ENCODE data around the gene TMEM178B.

TMEM178B gene

DNA sequence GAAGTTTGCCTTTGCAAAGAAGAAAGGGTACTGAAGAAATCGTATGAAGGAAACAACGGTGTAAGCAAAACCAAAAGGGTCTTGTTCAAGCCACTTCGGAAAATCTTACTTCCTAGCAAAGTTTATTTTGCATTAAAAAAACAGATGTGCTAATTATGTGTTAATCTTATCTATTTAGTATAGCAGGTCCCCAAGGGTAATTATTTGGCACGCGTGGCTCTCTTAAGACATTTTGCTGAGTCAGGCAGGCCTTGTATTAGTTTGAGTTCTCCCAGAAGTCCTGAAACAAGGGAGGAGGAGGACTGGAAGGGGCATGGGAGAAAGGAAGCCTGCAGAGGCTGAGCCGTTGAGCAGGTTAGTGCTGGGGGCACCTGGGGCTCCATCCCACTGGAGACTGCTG is 44.9 kb downstream of the TMEM178B start:
- TF ChIP-seq FOXP2 (optimal IDR thresholded peaks at IDR 0.05; ENCODE audit: borderline replicate concordance, extremely low read depth, extremely low read length, insufficient read depth) (no peak), POLR2AphosphoS5 (IDR thresholded peaks at IDR 0.05; ENCODE audit: low read depth, low read length) (no peak), TAF1 (IDR thresholded peaks at IDR 0.05; ENCODE audit: borderline replicate concordance, insufficient read depth, low read length) (no peak), SIN3A (IDR thresholded peaks at IDR 0.05; ENCODE audit: borderline replicate concordance, insufficient read depth, low read length) (no peak)
- TF ChIP-seq, protein P1, sequence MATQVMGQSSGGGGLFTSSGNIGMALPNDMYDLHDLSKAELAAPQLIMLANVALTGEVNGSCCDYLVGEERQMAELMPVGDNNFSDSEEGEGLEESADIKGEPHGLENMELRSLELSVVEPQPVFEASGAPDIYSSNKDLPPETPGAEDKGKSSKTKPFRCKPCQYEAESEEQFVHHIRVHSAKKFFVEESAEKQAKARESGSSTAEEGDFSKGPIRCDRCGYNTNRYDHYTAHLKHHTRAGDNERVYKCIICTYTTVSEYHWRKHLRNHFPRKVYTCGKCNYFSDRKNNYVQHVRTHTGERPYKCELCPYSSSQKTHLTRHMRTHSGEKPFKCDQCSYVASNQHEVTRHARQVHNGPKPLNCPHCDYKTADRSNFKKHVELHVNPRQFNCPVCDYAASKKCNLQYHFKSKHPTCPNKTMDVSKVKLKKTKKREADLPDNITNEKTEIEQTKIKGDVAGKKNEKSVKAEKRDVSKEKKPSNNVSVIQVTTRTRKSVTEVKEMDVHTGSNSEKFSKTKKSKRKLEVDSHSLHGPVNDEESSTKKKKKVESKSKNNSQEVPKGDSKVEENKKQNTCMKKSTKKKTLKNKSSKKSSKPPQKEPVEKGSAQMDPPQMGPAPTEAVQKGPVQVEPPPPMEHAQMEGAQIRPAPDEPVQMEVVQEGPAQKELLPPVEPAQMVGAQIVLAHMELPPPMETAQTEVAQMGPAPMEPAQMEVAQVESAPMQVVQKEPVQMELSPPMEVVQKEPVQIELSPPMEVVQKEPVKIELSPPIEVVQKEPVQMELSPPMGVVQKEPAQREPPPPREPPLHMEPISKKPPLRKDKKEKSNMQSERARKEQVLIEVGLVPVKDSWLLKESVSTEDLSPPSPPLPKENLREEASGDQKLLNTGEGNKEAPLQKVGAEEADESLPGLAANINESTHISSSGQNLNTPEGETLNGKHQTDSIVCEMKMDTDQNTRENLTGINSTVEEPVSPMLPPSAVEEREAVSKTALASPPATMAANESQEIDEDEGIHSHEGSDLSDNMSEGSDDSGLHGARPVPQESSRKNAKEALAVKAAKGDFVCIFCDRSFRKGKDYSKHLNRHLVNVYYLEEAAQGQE (IDR thresholded peaks at IDR 0.05; ENCODE audit: insufficient read depth in 1 of 2, low read depth in 2 of 2, low read length in 2 of 2): no peak

DNA sequence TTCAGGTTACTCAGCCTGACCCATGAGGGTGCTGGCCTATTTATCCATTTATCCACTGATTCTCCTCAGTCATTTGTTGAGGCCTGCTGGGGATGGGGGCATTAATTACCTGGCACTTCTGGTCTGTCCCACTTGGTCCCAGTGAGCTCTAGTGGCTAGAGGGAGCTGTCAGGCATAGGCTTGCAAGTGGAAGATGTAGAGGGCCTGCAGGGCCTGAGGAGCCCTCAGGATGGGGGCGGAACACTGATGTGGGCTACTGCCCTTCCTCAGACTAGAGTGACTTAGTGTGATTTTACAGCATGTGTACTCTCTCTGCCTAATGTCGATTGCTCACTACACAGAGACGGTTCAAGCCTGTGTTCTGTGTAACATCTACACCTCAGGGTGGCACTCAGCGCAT is 45.3 kb downstream of the TMEM178B start:
- TF ChIP-seq, protein P1 (IDR thresholded peaks at IDR 0.05; ENCODE audit: insufficient read depth in 1 of 2, low read depth in 2 of 2, low read length in 2 of 2): no peak
- TF ChIP-seq POLR2AphosphoS5 (IDR thresholded peaks at IDR 0.05; ENCODE audit: low read depth, low read length) (no peak), FOXP2 (optimal IDR thresholded peaks at IDR 0.05; ENCODE audit: borderline replicate concordance, extremely low read depth, extremely low read length, insufficient read depth) (no peak), TAF1 (IDR thresholded peaks at IDR 0.05; ENCODE audit: borderline replicate concordance, insufficient read depth, low read length) (no peak), SIN3A (IDR thresholded peaks at IDR 0.05; ENCODE audit: borderline replicate concordance, insufficient read depth, low read length) (no peak)

DNA sequence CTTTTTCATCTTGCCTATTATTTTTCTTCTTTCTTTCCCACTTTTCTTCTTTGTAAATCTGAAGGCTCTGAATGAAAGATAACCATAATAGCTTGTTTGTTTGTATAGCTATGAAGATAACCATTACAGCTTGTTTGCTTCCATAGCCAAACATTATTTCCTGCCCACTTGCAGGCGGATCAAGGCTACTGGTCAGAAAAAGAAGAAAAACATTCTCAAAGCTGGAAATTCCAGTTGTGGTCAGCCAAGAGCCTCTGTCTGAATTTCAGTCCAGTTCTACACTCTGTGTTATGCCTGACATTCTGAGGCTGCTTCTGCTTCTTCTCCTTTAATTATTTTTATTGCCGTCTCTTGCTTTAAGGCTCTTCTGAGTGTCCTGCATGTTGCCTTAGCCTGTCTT is 48.9 kb downstream of the TMEM178B start:
- TF ChIP-seq TAF1 (IDR thresholded peaks at IDR 0.05; ENCODE audit: borderline replicate concordance, insufficient read depth, low read length): no peak
- no peak for TF ChIP-seq FOXP2 (optimal IDR thresholded peaks at IDR 0.05; ENCODE audit: borderline replicate concordance, extremely low read depth, extremely low read length, insufficient read depth)
- TF ChIP-seq, protein P1 (IDR thresholded peaks at IDR 0.05; ENCODE audit: insufficient read depth in 1 of 2, low read depth in 2 of 2, low read length in 2 of 2): no peak
- TF ChIP-seq POLR2AphosphoS5 (IDR thresholded peaks at IDR 0.05; ENCODE audit: low read depth, low read length): no peak
- no peak for TF ChIP-seq SIN3A (IDR thresholded peaks at IDR 0.05; ENCODE audit: borderline replicate concordance, insufficient read depth, low read length)

DNA sequence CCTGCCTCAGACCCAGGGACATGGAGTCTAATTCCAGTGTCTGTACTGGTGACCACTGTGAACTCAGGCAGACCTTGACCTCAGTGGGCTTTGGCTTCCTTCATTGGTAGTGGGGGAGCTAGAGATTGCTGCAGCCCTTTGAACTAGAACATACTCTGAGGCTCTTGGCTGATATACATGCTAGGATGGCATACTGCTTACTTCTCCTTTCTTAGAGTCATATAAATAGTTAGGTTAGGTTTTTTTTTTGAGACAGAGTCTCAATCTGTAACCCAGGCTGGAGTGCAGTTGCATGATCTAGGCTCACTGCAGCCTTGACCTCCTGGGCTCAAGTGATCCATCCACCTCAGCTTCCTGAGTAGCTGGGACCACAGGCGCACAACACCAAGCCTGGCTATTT is 49.7 kb downstream of the TMEM178B start:
- TF ChIP-seq TAF1 (IDR thresholded peaks at IDR 0.05; ENCODE audit: borderline replicate concordance, insufficient read depth, low read length): no peak
- TF ChIP-seq FOXP2 (optimal IDR thresholded peaks at IDR 0.05; ENCODE audit: borderline replicate concordance, extremely low read depth, extremely low read length, insufficient read depth): no peak
- no peak for TF ChIP-seq POLR2AphosphoS5 (IDR thresholded peaks at IDR 0.05; ENCODE audit: low read depth, low read length)
- no peak for TF ChIP-seq SIN3A (IDR thresholded peaks at IDR 0.05; ENCODE audit: borderline replicate concordance, insufficient read depth, low read length)
- TF ChIP-seq, protein P1 (IDR thresholded peaks at IDR 0.05; ENCODE audit: insufficient read depth in 1 of 2, low read depth in 2 of 2, low read length in 2 of 2): no peak

DNA sequence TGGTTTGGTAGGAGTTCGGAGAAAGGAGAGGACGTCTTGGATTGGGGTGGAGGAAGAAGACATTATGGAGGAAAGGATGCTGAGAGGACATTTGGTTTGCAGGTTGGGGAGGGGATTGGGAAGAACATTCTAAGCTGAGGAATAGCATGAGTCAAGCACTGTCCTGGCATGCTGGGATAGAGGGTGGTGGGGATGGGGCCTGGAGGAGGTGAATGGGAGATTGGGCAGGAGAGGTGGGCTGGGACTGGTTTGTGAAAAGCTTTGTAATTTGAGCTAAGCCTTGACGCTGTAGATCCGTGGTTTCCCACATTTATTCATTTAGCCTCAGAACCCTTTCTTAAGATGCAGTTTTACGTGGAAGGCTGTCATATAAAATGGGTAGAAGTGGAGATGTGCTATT is 52.2 kb downstream of the TMEM178B start:
- TF ChIP-seq, protein P1 (IDR thresholded peaks at IDR 0.05; ENCODE audit: insufficient read depth in 1 of 2, low read depth in 2 of 2, low read length in 2 of 2): no peak
- TF ChIP-seq TAF1 (IDR thresholded peaks at IDR 0.05; ENCODE audit: borderline replicate concordance, insufficient read depth, low read length) (no peak), POLR2AphosphoS5 (IDR thresholded peaks at IDR 0.05; ENCODE audit: low read depth, low read length) (no peak), SIN3A (IDR thresholded peaks at IDR 0.05; ENCODE audit: borderline replicate concordance, insufficient read depth, low read length) (no peak), FOXP2 (optimal IDR thresholded peaks at IDR 0.05; ENCODE audit: borderline replicate concordance, extremely low read depth, extremely low read length, insufficient read depth) (no peak)

Data from PFSK-1 (cell line).